Muscle of back (tissue), 11 donors: Measurements from ENCODE around the gene MTG1. TPM values are rescaled to one million over a fixed set of nuclear protein-coding genes. Genes with fewer than 3 reads are reported as not detected.
"Not testable (repeated sequence)": the region's sequence is repeated elsewhere in the genome, so short reads cannot be mapped to it uniquely, and the experiment has no call there.

Source experiments
- DNase-seq, 3 donors: peaks; one replicate each; pipeline versions ENCODE4 v3.0.0 to v3.0.0-alpha.2; 2013
- polyA plus RNA-seq, 10 donors: library from polyadenylated mRNA; unstranded; fragments of 120-200 nt; gene quantifications; one replicate each; pipeline ENCODE4 v1.2.1, GENCODE V29; 2013; ENCODE audit not compliant: insufficient read length in 10 of 10

The MTG1 gene
- polyA plus RNA-seq, 10 donors: 28.2 to 48.8 (median 36.5) TPM

- DNase-seq: no peak
Measured at GRCh38 chr10:133377025-133377817, 16.7 kb upstream of the MTG1 start.

GRCh38 chr10:133377818-133378250, 16.1 kb upstream of the MTG1 start:
- DNase-seq: no peak

- peak; percentile 34 to 89 (median 64) for DNase-seq
Measured at GRCh38 chr10:133378251-133379096, 15.5 kb upstream of the MTG1 start.

- DNase-seq: peak; percentile 42 to 74 (median 65)
Measured at GRCh38 chr10:133379152-133379800, 14.7 kb upstream of the MTG1 start, which contains the start of gene PAOX. TSS of gene PAOX (plus strand) at chr10:133379262. CDS start at chr10:133379317, 55 bp downstream.

GRCh38 chr10:133379801-133380666, 13.9 kb upstream of the MTG1 start:
- no peak for DNase-seq

GRCh38 chr10:133381036-133381435, 12.9 kb upstream of the MTG1 start:
- no peak for DNase-seq

GRCh38 chr10:133383551-133383950, 10.4 kb upstream of the MTG1 start:
- DNase-seq: no peak

GRCh38 chr10:133384071-133384470, 9.9 kb upstream of the MTG1 start:
- no peak for DNase-seq

- DNase-seq: no peak
Measured at GRCh38 chr10:133385214-133385613, 8.7 kb upstream of the MTG1 start.

- not testable (repeated sequence) for DNase-seq
Measured at GRCh38 chr10:133386951-133387350, 7.0 kb upstream of the MTG1 start.

- DNase-seq: no peak
Measured at GRCh38 chr10:133388236-133388972, 5.6 kb upstream of the MTG1 start.

- DNase-seq: no peak
Measured at GRCh38 chr10:133388973-133389818, 4.8 kb upstream of the MTG1 start.

GRCh38 chr10:133390597-133391248, 3.2 kb upstream of the MTG1 start:
- no peak for DNase-seq

GRCh38 chr10:133391249-133391635, 2.7 kb upstream of the MTG1 start:
- DNase-seq: no peak

GRCh38 chr10:133391761-133392518, 2.0 kb upstream of the MTG1 start:
- no peak for DNase-seq

GRCh38 chr10:133393401-133394063, 425 bp upstream of the MTG1 start:
- no peak for DNase-seq

GRCh38 chr10:133394801-133395221, 854 bp downstream of the MTG1 start:
- no peak for DNase-seq
